ENCODE data around the gene PAK1IP1.
"Not testable (repeated sequence)": the region's sequence is repeated elsewhere in the genome, so short reads cannot be mapped to it uniquely, and the experiment has no call there.

Gene PAK1IP1

DNA sequence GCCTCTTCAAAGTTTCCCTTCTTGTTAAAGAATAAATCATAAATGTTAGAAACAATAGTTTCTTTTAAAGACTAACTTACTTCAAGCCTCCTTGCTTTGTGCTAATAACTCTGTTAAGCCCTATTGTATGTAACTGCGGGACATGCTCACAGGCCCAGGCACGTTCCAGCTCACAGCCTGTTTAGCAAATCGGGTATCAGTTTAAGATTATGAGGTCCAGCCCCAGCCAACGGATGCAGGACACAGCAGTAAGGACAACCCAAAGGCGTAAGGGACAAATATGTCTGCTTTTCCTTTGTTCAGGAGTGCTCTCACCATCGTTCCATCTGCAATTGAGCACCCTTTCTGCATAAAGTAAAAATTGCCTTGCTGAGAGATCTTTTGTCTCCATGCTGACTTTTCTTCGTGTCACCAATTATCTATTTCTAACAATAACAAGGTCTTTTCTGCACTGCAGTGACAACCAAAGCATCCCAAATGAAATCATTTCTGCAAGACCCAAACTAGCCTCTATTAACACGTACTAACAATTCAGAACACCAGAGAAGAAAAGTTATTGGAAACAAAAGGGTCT lies 1.7 kb upstream of the PAK1IP1 start:
- no peak for DNase-seq

GRCh38 chr6:10695086-10695657 lies 400 bp downstream of the PAK1IP1 start:
- peak in 1 of 4 experiments; percentile 6 for DNase-seq

- DNase-seq: no peak
These were observed 1.9 kb downstream of the PAK1IP1 start for GRCh38 chr6:10696655-10697054.

GRCh38 chr6:10713962-10714361 lies 19.2 kb downstream of the PAK1IP1 start:
- no peak for DNase-seq

GRCh38 chr6:10719296-10719963 lies 24.7 kb downstream of the PAK1IP1 start:
- DNase-seq: peak; percentile 17 to 38 (median 37)

- no peak for DNase-seq
These were observed 25.1 kb downstream of the PAK1IP1 start for GRCh38 chr6:10719964-10720264.

DNA sequence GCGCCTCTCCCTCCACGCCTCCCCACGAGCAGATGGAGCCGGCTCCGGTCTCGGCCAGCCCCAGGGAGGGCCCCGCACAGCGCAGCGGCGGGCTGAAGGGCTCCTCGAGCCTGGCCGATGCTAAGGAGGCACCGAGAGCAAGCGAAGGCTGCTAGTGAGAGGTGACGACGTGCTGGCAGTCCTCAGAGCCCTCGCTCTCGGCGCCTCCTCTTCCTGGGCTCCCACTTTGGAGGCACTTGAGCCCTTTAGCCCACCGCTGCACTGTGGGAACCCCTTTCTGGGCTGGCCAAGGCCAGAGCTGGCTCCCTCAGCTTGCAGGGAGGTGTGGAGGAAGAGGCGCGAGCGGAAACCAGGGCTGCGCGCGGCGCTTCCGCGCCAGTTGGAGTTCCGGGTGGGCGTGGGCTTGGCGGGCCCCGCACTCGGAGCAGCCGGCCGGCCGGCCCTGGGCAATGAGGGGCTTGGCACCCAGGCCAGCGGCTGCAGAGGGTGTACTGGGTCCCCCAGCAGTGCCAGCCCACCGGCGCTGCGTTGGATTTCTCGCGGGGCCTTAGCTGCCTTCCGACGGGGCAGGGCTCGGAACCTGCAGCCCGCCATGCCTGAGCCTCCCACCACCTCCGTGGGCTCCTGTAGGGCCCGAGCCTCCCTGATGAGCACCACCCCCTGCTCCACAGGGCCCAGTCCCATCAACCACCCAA lies 25.6 kb downstream of the PAK1IP1 start:
- peak; percentile 55 to 76 (median 64) for DNase-seq

- not testable (repeated sequence) for DNase-seq
These were observed 26.4 kb downstream of the PAK1IP1 start for GRCh38 chr6:10720960-10721849.

- no peak for DNase-seq
These were observed 27.2 kb downstream of the PAK1IP1 start for GRCh38 chr6:10721850-10722569.

GRCh38 chr6:10722570-10722819 lies 27.7 kb downstream of the PAK1IP1 start:
- no peak for DNase-seq

DNA sequence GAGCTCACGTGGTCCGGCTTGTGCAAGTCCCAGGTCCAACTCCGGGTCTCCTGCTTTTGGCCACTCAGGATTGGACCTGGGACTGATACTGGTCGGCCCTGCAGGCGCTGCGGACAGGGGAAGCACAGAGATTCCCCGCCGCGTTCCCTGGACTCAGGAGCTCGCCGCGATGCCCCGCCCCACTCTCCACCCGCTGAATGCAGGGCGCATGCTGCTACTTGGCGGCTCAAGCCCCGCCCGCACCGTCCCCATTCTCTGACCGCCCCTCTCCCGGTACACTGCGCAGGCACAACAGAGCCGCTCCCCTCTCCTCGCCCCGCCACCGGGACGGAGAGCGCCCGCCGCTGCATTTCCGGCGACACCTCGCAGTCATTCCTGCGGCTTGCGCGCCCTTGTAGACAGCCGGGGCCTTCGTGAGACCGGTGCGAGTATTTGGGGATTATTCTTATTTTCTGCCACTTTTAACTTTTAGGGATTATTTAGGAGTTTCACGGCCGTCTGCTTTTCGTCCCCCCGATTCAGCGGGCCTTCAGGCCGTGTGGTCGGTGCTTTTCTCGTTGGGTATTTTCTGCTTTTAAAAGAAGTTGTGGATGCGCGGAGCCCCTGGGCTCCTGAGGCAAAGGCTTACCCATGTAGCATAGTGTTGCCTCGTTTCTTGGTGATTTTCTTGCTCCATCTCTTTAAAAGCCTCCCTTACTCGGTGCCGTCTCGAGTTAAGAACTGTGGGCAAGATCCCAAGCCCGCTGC lies 28.2 kb downstream of the PAK1IP1 start, which contains the start of gene TMEM14C:
Gene TMEM14C (plus strand): TSS at position 251 of the 747 bp plus-strand sequence. CDS start 1,544 bp downstream, outside the sequence.
- peak; percentile 96 to 98 (median 98) for DNase-seq

- no peak for DNase-seq
These were observed 28.8 kb downstream of the PAK1IP1 start for GRCh38 chr6:10723567-10723881.

- DNase-seq: no peak
These were observed 30.3 kb downstream of the PAK1IP1 start for GRCh38 chr6:10725044-10725443.

DNA sequence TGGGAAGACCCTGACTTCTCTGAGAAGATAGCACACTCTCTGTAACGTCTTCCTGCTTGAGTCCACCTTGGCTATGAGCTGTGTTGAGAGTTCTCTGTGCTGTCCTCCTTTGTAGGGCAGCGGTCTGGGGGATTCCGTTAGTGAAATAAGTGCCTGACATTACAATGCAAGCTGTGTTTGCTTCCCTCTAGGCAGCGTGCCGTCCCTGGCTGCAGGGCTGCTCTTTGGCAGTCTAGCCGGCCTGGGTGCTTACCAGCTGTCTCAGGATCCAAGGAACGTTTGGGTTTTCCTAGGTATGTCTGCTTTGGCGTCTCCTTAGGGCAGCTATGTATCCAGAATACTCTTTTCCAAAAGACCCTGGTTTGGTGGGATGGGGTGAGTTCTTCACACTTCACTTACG lies 30.9 kb downstream of the PAK1IP1 start:
- DNase-seq: no peak

DNA sequence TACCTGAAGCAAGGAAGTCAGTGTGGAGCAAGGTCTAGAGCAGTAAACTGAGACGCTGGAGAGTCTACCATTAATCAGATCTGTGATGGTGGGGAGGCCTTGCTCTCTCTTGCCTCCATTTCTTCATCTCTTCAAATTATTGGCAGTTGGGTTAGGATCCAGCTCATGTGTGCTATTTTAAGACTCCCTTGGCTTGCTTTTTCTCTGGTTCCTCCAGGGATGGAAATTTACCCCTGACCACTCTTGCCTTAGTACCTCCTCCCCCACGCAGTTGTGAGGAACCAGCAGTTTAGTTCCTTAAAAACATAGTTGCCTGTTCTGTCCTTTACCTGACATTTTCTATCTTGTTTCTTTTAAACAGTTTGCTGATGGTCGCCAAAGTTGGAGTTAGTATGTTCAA lies 35.5 kb downstream of the PAK1IP1 start:
- peak; percentile 22 to 64 (median 60) for DNase-seq

DNA sequence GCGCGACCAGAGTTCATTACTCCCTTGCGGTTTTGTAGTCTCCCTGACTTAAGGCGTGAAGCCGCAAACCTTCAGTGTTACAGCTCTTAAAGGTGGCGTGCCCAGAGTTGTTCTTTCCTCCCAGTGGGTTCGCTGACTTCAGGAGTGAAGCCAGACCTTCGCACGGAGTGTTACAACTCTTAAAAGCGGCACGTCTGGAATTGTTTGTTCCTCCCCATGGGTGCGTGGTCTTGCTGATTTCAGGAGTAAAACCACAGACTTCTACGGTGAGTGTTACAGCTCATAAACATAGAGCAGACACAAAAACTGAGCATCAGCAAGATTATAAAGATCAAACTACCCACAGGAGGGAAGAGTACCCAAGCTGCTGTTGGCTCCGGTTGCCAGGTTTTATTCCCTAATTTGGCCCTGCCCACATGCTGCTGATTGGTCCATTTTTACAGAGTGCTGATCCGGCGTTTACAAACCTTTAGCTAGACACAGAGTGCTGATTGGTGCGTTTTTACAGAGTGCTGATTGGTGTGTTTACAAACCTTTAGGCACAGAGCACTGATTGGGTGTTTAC lies 38.5 kb downstream of the PAK1IP1 start:
- DNase-seq: no peak

DNA sequence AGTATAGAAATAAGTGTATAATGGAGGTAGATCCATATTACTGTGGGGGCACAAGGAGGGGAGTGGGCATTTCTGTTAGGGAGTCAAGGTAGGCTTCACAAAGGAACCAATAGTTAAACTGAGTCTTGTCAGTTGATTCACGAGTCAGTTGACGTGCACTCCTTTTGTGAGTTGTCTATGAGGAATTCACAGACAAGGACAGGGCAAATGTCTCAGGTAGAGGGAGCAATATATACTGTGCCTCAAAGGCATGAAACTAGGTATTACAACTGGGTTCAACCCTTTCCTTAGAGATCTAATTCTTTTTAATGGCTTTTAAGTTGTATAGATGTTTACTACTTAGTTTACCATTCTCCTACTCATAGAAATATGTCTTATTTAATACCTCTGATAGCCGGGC lies 39.1 kb downstream of the PAK1IP1 start:
- DNase-seq: no peak

DNA sequence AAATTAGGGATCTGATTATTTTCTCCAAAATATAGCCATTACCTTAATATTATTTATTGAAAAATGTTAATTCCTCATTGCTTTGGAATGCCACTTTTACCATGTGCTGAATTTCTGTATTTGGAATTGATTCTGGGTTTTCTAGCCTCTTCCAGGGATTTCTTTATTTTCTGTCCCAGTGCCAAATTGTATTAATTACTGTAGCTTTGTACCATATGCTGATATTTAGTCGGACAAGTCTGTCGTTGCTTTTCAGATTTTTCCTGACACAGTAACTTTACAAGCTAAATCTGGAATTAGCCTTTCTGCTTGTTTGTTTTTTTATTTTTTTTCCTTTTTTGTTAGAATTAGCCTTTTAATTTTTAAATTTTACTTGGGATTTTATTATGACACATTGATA lies 42.0 kb downstream of the PAK1IP1 start:
- no peak for DNase-seq

- DNase-seq: no peak
These were observed 45.3 kb downstream of the PAK1IP1 start for GRCh38 chr6:10740061-10740460.

- not testable (repeated sequence) for DNase-seq
These were observed 46.9 kb downstream of the PAK1IP1 start for GRCh38 chr6:10741643-10742042.

- DNase-seq: no peak
These were observed 47.5 kb downstream of the PAK1IP1 start for GRCh38 chr6:10742251-10742650.
